GM18508 (cell line): ENCODE data around the gene SLC27A1.
"Not testable (repeated sequence)": the region's sequence is repeated elsewhere in the genome, so short reads cannot be mapped to it uniquely, and the experiment has no call there.

ENCODE experiments used
- ATAC-seq: cut with Tn5 transposase; IDR thresholded peaks from one replicate; pipeline ENCODE4 v1.9.1; 2021; ENCODE audit warnings: moderate number of reproducible peaks; ENCODE audit not compliant: insufficient read depth, unreplicated experiment

The SLC27A1 gene

GRCh38 chr19:17505223-17505622, 34.9 kb downstream of the SLC27A1 start:
- ATAC-seq: no peak

- ATAC-seq: no peak
Observed at GRCh38 chr19:17506745-17507144, 36.4 kb downstream of the SLC27A1 start.

- not testable (repeated sequence) for ATAC-seq
Observed at GRCh38 chr19:17508558-17508933, 38.2 kb downstream of the SLC27A1 start.

- no peak for ATAC-seq
Observed at GRCh38 chr19:17510220-17510993, 40.1 kb downstream of the SLC27A1 start.

- ATAC-seq: no peak
Observed at GRCh38 chr19:17511724-17512573, 41.6 kb downstream of the SLC27A1 start.

- no peak for ATAC-seq
Observed at GRCh38 chr19:17512574-17512939, 42.2 kb downstream of the SLC27A1 start.

GRCh38 chr19:17515408-17516149, 45.3 kb downstream of the SLC27A1 start:
- no peak for ATAC-seq

GRCh38 chr19:17517898-17518297, 47.6 kb downstream of the SLC27A1 start:
- no peak for ATAC-seq

GRCh38 chr19:17518654-17519053, 48.3 kb downstream of the SLC27A1 start:
- not testable (repeated sequence) for ATAC-seq

- no peak for ATAC-seq
Observed at GRCh38 chr19:17519967-17520366, 49.6 kb downstream of the SLC27A1 start.

GRCh38 chr19:17520865-17521264, 50.5 kb downstream of the SLC27A1 start:
- no peak for ATAC-seq

GRCh38 chr19:17522988-17523872, 52.9 kb downstream of the SLC27A1 start:
- ATAC-seq: peak; percentile 71

- ATAC-seq: no peak
Observed at GRCh38 chr19:17524651-17525050, 54.3 kb downstream of the SLC27A1 start.

- ATAC-seq: no peak
Observed at GRCh38 chr19:17525141-17525540, 54.8 kb downstream of the SLC27A1 start.

GRCh38 chr19:17526922-17527321, 56.6 kb downstream of the SLC27A1 start:
- no peak for ATAC-seq

- ATAC-seq: no peak
Observed at GRCh38 chr19:17527326-17527725, 57.0 kb downstream of the SLC27A1 start.

- no peak for ATAC-seq
Observed at GRCh38 chr19:17528610-17529009, 58.3 kb downstream of the SLC27A1 start.

- ATAC-seq: no peak
Observed at GRCh38 chr19:17529239-17530158, 59.2 kb downstream of the SLC27A1 start.

- no peak for ATAC-seq
Observed at GRCh38 chr19:17530586-17530985, 60.3 kb downstream of the SLC27A1 start.
